Upper lobe of left lung (tissue), 4 donors: Measurements from ENCODE around the gene CCDC142.

Experiments used
- CTCF ChIP-seq, 6 experiments: fragments of 450-650 bp in 4 of 6; fragments of 200-600 bp in 2 of 6; sonication (generic) in 2 of 6; IDR thresholded peaks; one replicate each; pipeline ENCODE4 v1.5.1; 2016 to 2019; ENCODE audit warnings: antibody characterized with exemption in 6 of 6
- EP300 ChIP-seq, 4 donors: sonication (generic); formaldehyde crosslinking; IDR thresholded peaks; one replicate each; pipeline ENCODE4 v1.5.1; 2017; ENCODE audit warnings: antibody characterized with exemption in 4 of 4, control low read depth in 2 of 4
- POLR2A ChIP-seq, 4 donors: fragments of 450-650 bp; IDR thresholded peaks; one replicate each; pipeline ENCODE4 v1.5.1; 2016 to 2017; ENCODE audit warnings: antibody characterized with exemption in 4 of 4, mild to moderate bottlenecking in 2 of 4
- POLR2AphosphoS5 ChIP-seq, 2 donors: sonication (generic); formaldehyde crosslinking; IDR thresholded peaks; one replicate each; pipeline ENCODE4 v1.5.1; 2017; ENCODE audit warnings: antibody characterized with exemption in 2 of 2

DNA sequence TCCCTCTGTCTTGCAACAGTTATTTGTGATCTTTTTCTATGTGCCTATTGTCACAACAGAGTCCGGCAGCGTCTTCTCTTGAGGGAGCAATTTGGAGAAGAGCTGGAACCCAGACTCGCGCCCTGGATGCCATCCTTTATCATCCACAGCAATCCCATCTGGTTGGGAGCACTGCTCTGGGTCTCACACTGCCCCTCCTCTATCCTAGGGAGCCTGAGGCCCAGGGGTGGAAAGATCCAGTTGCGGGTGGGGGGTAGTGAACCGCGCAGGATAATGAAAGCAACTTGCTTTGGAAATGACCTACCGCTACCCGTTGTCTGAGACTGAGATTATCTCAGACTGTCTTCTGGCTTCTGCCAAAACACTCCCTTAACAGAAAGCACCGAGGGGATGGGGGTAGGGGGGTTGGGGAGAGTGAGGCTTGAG, 23.8 kb downstream of the CCDC142 start:
- TF ChIP-seq CTCF (IDR thresholded peaks at IDR 0.05) (no peak), POLR2A (IDR thresholded peaks at IDR 0.05) (no peak), EP300 (IDR thresholded peaks at IDR 0.05) (no peak), POLR2AphosphoS5 (IDR thresholded peaks at IDR 0.05) (no peak)
